Loucy (cell line): ENCODE measurements around the gene RASSF5.

ENCODE experiments used
- H2AFZ ChIP-seq: fragments of 200-600 bp; sonication (generic); 2 replicates; pipeline ENCODE4 v1.6.0; 2016; ENCODE audit warnings: antibody characterized with exemption, mild to moderate bottlenecking, low read length, moderate library complexity
- H3F3A ChIP-seq: fragments of 200-600 bp; 2 replicates; pipeline ENCODE4 v1.6.0; 2016; ENCODE audit warnings: antibody characterized with exemption, low read depth, mild to moderate bottlenecking
- H3K27me3 ChIP-seq: fragments of 200-600 bp; sonication (generic); 2 replicates; pipeline ENCODE4 v1.6.1; 2014; ENCODE audit warnings: low read length, mild to moderate bottlenecking; ENCODE audit not compliant: insufficient read depth, poor library complexity, severe bottlenecking
- H3K36me3 ChIP-seq: fragments of 200-600 bp; sonication (generic); 2 replicates; pipeline ENCODE4 v1.6.1; 2016; ENCODE audit warnings: low read length; ENCODE audit not compliant: insufficient read depth
- H3K4me1 ChIP-seq: fragments of 200-600 bp; sonication (generic); 2 replicates; pipeline ENCODE4 v1.5.1; 2014; ENCODE audit warnings: low read length, mild to moderate bottlenecking; ENCODE audit not compliant: insufficient read depth, poor library complexity, severe bottlenecking
- H3K4me2 ChIP-seq: fragments of 200-600 bp; sonication (generic); 2 replicates; pipeline ENCODE4 v1.6.0; 2014; ENCODE audit warnings: antibody characterized with exemption, low read length, low read depth, mild to moderate bottlenecking; ENCODE audit not compliant: poor library complexity, severe bottlenecking
- H3K4me3 ChIP-seq: fragments of 200-600 bp; sonication (generic); 2 replicates; pipeline ENCODE4 v1.5.1; 2014; ENCODE audit warnings: low read length, mild to moderate bottlenecking, mixed read lengths; ENCODE audit not compliant: poor library complexity, severe bottlenecking
- H3K79me2 ChIP-seq: fragments of 200-600 bp; sonication (generic); 2 replicates; pipeline ENCODE4 v1.6.1; 2014; ENCODE audit warnings: low read length; ENCODE audit not compliant: insufficient read depth
- H3K9ac ChIP-seq: fragments of 200-600 bp; sonication (generic); 2 replicates; pipeline ENCODE4 v1.6.0; 2014; ENCODE audit warnings: mild to moderate bottlenecking, low read depth, low read length, moderate library complexity; ENCODE audit not compliant: poor library complexity, severe bottlenecking
- H3K9me2 ChIP-seq: fragments of 200-600 bp; sonication (generic); replicated peaks from 2 replicates; pipeline ENCODE4 v1.6.1; 2016; ENCODE audit warnings: low read depth, low read length, mixed read lengths
- H3K9me3 ChIP-seq: fragments of 200-600 bp; sonication (generic); 2 replicates; pipeline ENCODE4 v1.6.1; 2014; ENCODE audit warnings: mild to moderate bottlenecking, antibody characterized with exemption, low read length, low read depth; ENCODE audit not compliant: insufficient read depth
- H4K20me1 ChIP-seq: fragments of 200-600 bp; sonication (generic); 2 replicates; pipeline ENCODE4 v1.6.0; 2014; ENCODE audit warnings: antibody characterized with exemption, low read length, mild to moderate bottlenecking; ENCODE audit not compliant: insufficient read depth, poor library complexity, severe bottlenecking
- EZH2phosphoT487 ChIP-seq: fragments of 200-600 bp; IDR thresholded peaks from 2 replicates; pipeline ENCODE4 v1.6.1; 2018; ENCODE audit warnings: antibody characterized with exemption, mild to moderate bottlenecking, moderate library complexity, borderline replicate concordance
- TF ChIP-seq, protein P1 (sequence below): fragments of 200-600 bp; sonication (generic); conservative IDR thresholded peaks from 2 replicates; pipeline ENCODE4 v1.5.1; 2014; ENCODE audit warnings: mild to moderate bottlenecking, antibody characterized with exemption, low read length

RASSF5 gene

DNA sequence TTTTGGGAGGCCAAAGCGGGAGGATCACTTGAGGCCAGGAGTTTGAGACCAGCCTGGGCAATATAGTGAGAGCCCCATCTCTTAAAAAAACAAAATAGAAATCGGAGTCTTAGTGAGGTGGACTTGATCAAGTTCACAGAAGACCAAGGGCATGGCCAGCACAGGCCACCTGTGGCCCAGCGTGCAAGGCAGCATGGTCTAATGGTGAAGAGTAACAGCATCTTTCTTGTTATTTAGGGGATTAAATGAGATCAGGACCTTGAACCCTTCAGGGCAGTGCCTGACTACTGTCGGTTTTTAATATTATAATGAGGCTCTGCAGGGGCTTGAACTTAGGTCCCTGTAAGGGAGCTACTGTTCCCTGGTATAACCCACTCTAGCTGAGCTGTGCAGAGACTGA lies 66.4 kb downstream of the RASSF5 start:
- H2AFZ ChIP-seq: no peak overlapping the region
- no peak overlapping the region for H3K4me3 ChIP-seq
- H3K9me2 ChIP-seq: no peaks in the 10 kb centered on the region
- TF ChIP-seq, protein P1, sequence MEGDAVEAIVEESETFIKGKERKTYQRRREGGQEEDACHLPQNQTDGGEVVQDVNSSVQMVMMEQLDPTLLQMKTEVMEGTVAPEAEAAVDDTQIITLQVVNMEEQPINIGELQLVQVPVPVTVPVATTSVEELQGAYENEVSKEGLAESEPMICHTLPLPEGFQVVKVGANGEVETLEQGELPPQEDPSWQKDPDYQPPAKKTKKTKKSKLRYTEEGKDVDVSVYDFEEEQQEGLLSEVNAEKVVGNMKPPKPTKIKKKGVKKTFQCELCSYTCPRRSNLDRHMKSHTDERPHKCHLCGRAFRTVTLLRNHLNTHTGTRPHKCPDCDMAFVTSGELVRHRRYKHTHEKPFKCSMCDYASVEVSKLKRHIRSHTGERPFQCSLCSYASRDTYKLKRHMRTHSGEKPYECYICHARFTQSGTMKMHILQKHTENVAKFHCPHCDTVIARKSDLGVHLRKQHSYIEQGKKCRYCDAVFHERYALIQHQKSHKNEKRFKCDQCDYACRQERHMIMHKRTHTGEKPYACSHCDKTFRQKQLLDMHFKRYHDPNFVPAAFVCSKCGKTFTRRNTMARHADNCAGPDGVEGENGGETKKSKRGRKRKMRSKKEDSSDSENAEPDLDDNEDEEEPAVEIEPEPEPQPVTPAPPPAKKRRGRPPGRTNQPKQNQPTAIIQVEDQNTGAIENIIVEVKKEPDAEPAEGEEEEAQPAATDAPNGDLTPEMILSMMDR: no peak
- no peak for TF ChIP-seq EZH2phosphoT487
- no peak overlapping the region for H3K9ac ChIP-seq
- no peaks in the 10 kb centered on the region for H3F3A ChIP-seq
- peaks cover 59% of the 10 kb centered on the region for H3K36me3 ChIP-seq
- H3K4me2 ChIP-seq: no peak overlapping the region
- H4K20me1 ChIP-seq: peaks cover 71% of the 10 kb centered on the region
- peaks cover 100% of the 10 kb centered on the region for H3K79me2 ChIP-seq
- H3K9me3 ChIP-seq: no peaks in the 10 kb centered on the region
- no peaks in the 10 kb centered on the region for H3K27me3 ChIP-seq
- peaks cover 41% of the 10 kb centered on the region for H3K4me1 ChIP-seq

DNA sequence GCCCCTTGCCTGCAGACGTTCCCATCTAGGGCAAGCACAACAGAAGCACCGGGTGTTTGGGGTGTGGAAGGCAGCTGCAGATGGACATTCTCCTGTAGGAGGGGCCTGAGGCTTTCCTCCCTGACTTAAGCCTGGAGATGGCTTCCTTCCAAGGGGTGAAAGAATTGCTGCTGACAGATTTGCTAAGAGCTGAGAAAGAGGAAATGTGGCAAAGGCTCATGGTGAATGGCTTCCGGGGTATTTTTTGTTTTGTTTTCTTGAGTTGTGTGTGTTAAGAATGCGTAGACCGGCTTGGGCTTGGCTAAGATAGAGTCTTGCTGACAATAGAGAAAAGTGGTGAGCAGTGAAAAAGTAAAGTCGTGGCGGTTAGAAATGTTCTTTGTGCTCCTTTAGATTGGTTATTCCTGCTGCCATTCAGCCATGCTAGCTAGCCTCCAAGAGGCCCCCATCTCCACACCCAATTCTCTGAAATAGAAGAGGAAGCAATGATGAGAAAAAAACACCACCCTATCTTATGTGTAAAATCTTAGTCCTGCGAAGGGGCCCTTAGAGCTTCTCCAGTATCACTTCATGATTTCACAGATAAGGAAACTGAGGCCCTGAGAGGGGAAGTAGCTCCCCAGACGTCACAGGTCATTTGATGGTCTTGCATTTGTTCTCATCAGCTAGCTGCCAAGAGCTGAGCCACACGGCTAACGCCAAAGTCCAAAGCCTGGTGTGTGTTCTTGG lies 68.0 kb downstream of the RASSF5 start:
- TF ChIP-seq EZH2phosphoT487: no peak
- TF ChIP-seq, protein P1: no peak
- Histone ChIP-seq H3F3A (no peaks in the 10 kb centered on the region), H3K4me2 (peak overlapping the region; percentile 52), H3K4me1 (peaks cover 30% of the 10 kb centered on the region), H3K4me3 (peak overlapping the region; percentile 33), H3K79me2 (peaks cover 100% of the 10 kb centered on the region), H4K20me1 (peaks cover 58% of the 10 kb centered on the region), H3K9me2 (no peaks in the 10 kb centered on the region), H3K9me3 (no peaks in the 10 kb centered on the region), H2AFZ (no peak overlapping the region), H3K27me3 (no peaks in the 10 kb centered on the region), H3K9ac (no peak overlapping the region), H3K36me3 (peaks cover 55% of the 10 kb centered on the region)

DNA sequence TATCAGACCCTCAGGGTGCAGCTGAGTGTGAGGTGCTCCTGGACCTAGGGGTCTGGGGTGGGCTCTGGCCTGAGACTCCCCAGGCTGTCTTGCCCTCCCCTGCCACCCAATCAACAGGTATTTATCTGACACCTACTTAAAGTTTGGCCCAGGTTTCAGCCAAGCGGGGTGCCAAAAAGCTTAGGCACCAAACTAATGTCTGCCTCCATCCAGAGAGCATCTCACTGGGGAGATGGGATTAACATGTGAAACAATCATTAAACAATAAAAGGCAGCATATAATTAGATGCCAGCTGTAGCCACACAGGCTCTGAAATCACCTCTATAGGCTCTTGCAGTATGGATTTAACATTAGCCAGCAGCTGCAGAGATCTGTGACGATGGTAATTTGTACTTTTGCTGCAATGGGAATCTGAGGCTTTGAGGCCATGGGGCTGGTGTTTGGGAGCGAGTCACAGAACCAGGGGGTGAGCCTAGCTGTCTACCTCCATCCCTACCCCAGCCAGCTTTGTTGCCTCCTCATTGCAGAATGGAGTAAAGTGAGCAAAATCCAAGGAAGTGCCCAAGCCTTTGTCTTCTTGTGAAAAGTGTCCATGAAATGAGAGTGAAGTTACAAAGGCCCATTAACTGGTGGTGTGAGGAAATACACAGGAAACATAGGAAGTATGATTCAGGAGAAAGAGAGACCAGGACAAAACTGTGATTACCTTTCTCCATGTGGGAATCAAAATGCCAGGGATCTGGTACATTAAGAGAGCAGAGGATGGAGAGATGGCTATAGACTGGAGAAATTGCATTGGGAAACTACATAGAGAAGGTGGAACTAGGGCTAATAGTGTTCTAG lies 68.8 kb downstream of the RASSF5 start:
- H3K4me3 ChIP-seq: no peak overlapping the region
- peaks cover 55% of the 10 kb centered on the region for H3K36me3 ChIP-seq
- no peaks in the 10 kb centered on the region for H3K9me2 ChIP-seq
- peaks cover 100% of the 10 kb centered on the region for H3K79me2 ChIP-seq
- H2AFZ ChIP-seq: no peak overlapping the region
- no peak for TF ChIP-seq EZH2phosphoT487
- TF ChIP-seq, protein P1: no peak
- H3F3A ChIP-seq: no peaks in the 10 kb centered on the region
- H4K20me1 ChIP-seq: peaks cover 58% of the 10 kb centered on the region
- no peaks in the 10 kb centered on the region for H3K9me3 ChIP-seq
- peaks cover 26% of the 10 kb centered on the region for H3K4me1 ChIP-seq
- no peaks in the 10 kb centered on the region for H3K27me3 ChIP-seq
- H3K4me2 ChIP-seq: peak overlapping the region; percentile 52
- H3K9ac ChIP-seq: no peak overlapping the region
